ENCODE data around the gene PDZD2.
"Not testable (repeated sequence)": the region's sequence is repeated elsewhere in the genome, so short reads cannot be mapped to it uniquely, and the experiment has no call there.

The PDZD2 gene

GRCh38 chr5:31733371-31733770, 94.4 kb downstream of the PDZD2 start:
- DNase-seq (ENCODE audit: low spot score) = no peak

- no peak for DNase-seq (ENCODE audit: low spot score)
Measured at GRCh38 chr5:31736127-31736526, 97.2 kb downstream of the PDZD2 start.

GRCh38 chr5:31738199-31738598, 99.3 kb downstream of the PDZD2 start:
- no peak for DNase-seq (ENCODE audit: low spot score)

- no peak for DNase-seq (ENCODE audit: low spot score)
Measured at GRCh38 chr5:31741496-31741895, 102.6 kb downstream of the PDZD2 start.

- no peak for DNase-seq (ENCODE audit: low spot score)
Measured at GRCh38 chr5:31743678-31744077, 104.7 kb downstream of the PDZD2 start.

GRCh38 chr5:31748458-31749172, 109.7 kb downstream of the PDZD2 start:
- DNase-seq (ENCODE audit: low spot score) = no peak

GRCh38 chr5:31750215-31750614, 111.3 kb downstream of the PDZD2 start:
- no peak for DNase-seq (ENCODE audit: low spot score)

- DNase-seq (ENCODE audit: low spot score) = no peak
Measured at GRCh38 chr5:31751610-31752009, 112.7 kb downstream of the PDZD2 start.

- DNase-seq (ENCODE audit: low spot score) = no peak
Measured at GRCh38 chr5:31753700-31754357, 114.9 kb downstream of the PDZD2 start.

- DNase-seq (ENCODE audit: low spot score) = no peak
Measured at GRCh38 chr5:31754358-31754704, 115.4 kb downstream of the PDZD2 start.

- no peak for DNase-seq (ENCODE audit: low spot score)
Measured at GRCh38 chr5:31754741-31755675, 116.1 kb downstream of the PDZD2 start.

GRCh38 chr5:31755676-31756230, 116.8 kb downstream of the PDZD2 start:
- DNase-seq (ENCODE audit: low spot score) = no peak

- DNase-seq (ENCODE audit: low spot score) = no peak
Measured at GRCh38 chr5:31757806-31758205, 118.9 kb downstream of the PDZD2 start.

- DNase-seq (ENCODE audit: low spot score) = no peak
Measured at GRCh38 chr5:31758803-31759425, 120.0 kb downstream of the PDZD2 start.

- DNase-seq (ENCODE audit: low spot score) = no peak
Measured at GRCh38 chr5:31759925-31760324, 121.0 kb downstream of the PDZD2 start.

GRCh38 chr5:31761877-31762276, 122.9 kb downstream of the PDZD2 start:
- DNase-seq (ENCODE audit: low spot score) = no peak

GRCh38 chr5:31763424-31763823, 124.5 kb downstream of the PDZD2 start:
- DNase-seq (ENCODE audit: low spot score) = no peak

GRCh38 chr5:31764687-31765086, 125.8 kb downstream of the PDZD2 start:
- not testable (repeated sequence) for DNase-seq (ENCODE audit: low spot score)

GRCh38 chr5:31767335-31768031, 128.6 kb downstream of the PDZD2 start:
- DNase-seq (ENCODE audit: low spot score) = no peak

- DNase-seq (ENCODE audit: low spot score) = no peak
Measured at GRCh38 chr5:31768046-31768445, 129.1 kb downstream of the PDZD2 start.

GRCh38 chr5:31768784-31769183, 129.9 kb downstream of the PDZD2 start:
- no peak for DNase-seq (ENCODE audit: low spot score)

Data from hepatic stellate cell (primary cell).